ENCODE data around the gene UGT3A1.
"Not testable (repeated sequence)": the region's sequence is repeated elsewhere in the genome, so short reads cannot be mapped to it uniquely, and the experiment has no call there.

UGT3A1 gene

GRCh38 chr5:35988529-35988928 is 2.7 kb downstream of the UGT3A1 start:
- DNase-seq (ENCODE audit: low spot score) = no peak

- DNase-seq (ENCODE audit: low spot score) = no peak
These were observed 3.4 kb downstream of the UGT3A1 start for GRCh38 chr5:35987776-35988175.

GRCh38 chr5:35979715-35980114 is 11.5 kb downstream of the UGT3A1 start:
- no peak for DNase-seq (ENCODE audit: low spot score)

- DNase-seq (ENCODE audit: low spot score) = not testable (repeated sequence)
These were observed 14.3 kb downstream of the UGT3A1 start for GRCh38 chr5:35976859-35977258.

- DNase-seq (ENCODE audit: low spot score) = no peak
These were observed 16.6 kb downstream of the UGT3A1 start for GRCh38 chr5:35974570-35974969.

DNA sequence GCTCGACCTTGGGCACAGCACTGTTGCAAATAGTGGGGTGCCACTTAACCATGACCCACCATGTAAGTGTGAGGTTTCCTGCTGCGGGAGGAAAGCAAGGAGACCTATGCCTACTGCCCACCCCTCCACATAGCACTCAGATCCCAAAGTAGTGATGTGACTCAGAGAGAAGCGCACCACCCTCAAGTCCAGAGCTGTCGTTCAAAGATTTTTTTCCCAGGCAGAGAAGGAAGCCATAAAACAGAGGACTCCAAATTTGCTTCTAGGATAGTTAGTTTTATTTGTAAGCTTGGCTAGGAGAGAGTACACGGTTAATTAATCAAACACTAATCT is 19.3 kb downstream of the UGT3A1 start:
- DNase-seq (ENCODE audit: low spot score) = no peak

GRCh38 chr5:35971186-35971877 is 19.9 kb downstream of the UGT3A1 start:
- DNase-seq (ENCODE audit: low spot score) = no peak

DNA sequence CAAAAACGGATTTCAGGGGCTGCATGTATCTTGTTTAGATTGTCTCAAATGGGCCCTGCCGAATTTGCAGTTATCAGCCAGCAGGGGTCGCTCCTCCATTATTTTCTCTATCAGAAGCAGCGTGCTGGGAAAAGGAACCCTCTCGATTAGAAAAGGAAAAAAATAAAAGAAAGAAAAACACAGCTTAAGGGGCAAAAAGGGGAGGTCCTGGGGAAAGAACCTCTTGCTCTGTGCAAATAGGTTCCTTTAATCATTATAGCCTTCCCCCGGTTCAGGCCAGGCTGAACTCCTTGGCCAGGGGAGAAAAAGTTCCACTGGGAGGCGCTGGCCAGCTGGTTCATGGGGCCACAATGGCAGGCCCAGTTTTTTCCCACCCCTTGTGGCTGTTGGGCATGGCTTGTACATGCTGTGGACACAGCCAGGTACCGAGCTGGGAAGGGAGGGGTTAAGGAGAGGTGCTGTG is 27.8 kb downstream of the UGT3A1 start:
- no peak for DNase-seq (ENCODE audit: low spot score)

DNA sequence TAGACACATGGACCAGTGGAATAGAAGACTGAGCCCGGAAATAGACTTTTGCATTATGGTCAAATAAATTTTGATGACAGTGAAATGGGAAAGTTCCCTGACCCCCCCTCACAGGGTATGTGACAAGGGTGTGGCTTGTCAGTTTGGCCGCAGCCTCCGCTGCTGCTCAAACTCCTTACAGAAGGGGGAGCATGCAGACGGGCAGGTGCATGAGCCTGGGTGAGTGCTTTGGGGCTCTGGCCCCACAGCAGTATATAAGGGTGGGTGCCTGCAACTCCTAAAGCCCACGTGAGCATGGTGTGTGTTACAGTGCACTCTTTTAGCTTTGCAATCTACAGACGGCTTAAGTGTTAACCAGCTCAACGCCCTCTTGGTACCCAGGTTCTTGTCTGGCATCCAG is 30.9 kb downstream of the UGT3A1 start:
- no peak for DNase-seq (ENCODE audit: low spot score)

DNA sequence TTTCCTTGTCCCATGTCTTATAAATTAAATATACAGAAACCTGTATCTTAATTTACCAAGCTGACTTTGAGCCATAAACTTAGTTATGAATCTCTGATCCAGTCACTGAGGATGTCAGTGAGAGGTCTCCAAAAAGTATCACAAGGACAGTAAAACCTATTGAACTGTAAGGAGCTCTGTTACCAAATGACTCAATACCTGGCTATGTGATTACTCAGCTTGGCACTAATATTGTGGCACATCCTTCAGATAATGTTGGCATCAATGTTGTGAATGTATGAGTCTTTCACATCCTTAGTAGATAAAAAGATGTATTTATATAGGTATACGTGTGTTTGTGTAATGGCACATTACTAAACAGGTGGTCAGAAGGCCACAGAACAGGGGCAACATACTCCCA is 34.8 kb downstream of the UGT3A1 start:
- DNase-seq (ENCODE audit: low spot score) = peak; percentile 33

- no peak for DNase-seq (ENCODE audit: low spot score)
These were observed 37.0 kb downstream of the UGT3A1 start for GRCh38 chr5:35954175-35954574.

- DNase-seq (ENCODE audit: low spot score) = no peak
These were observed 44.1 kb downstream of the UGT3A1 start for GRCh38 chr5:35947085-35947484.

DNA sequence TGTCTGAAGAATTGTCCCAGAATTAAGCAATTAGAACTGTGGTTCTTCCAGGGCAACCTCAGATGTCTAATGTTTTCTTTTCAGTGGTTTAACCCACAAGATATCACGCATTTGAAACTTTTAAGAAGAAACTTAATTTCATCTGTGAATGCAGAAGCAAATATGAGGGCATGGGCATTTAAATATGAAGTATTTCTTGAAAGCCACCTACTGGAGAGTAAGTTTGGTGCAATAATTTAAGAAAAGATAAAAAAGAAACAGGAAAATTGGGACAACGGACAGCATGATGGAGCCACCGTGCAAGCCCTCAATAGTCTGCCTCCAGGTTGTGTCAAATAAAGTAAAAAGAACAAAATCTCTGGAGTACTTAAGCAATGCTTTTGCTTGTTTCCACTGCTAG is 51.6 kb downstream of the UGT3A1 start:
- no peak for DNase-seq (ENCODE audit: low spot score)

- peak; percentile 31 for DNase-seq (ENCODE audit: low spot score)
These were observed 52.5 kb downstream of the UGT3A1 start, which contains the start of gene CAPSL for GRCh38 chr5:35938568-35939227. Gene CAPSL, minus strand, starts transcription at chr5:35938622. Its CDS starts 17,502 bp downstream, at chr5:35921120.

- peak; percentile 60 for DNase-seq (ENCODE audit: low spot score)
These were observed 64.7 kb downstream of the UGT3A1 start for GRCh38 chr5:35926389-35927051.

DNA sequence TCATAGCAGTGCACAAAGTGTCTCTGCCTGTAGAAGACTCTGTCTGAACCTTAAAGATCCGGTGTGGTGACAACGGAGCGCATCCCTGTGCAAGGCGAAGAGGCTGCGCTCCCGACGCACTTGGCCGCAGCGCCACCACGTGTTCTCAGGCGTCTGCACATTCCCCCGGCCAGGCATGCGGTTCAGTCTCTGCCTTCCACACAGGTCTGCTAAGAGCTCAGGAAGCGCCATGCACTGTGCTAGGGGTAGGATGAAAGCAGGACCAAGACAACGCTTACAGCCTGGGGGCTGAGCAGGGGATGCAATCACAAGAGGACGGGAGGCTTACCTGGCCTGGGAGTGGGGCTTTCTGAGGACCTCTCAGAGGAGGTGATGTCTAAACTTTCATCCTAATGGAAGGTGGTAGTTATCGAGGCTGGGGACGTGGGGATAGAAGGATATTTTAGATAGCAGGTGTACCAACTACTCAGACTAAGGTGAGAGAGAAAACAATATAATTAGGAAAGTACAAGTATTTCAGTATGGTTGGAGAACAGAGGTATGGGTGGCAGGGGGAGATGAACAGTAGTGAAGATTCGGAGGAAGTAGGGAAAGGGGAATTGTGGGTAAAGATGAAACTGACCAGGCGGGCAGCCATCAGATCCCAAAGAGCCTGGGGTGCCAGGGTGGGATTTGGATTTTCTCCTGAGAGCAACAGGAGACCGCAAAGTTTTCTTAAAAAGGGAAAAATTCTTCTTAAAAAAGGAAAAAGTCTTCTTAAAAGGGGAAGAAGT is 66.1 kb downstream of the UGT3A1 start:
- DNase-seq (ENCODE audit: low spot score) = peak; percentile 39

DNA sequence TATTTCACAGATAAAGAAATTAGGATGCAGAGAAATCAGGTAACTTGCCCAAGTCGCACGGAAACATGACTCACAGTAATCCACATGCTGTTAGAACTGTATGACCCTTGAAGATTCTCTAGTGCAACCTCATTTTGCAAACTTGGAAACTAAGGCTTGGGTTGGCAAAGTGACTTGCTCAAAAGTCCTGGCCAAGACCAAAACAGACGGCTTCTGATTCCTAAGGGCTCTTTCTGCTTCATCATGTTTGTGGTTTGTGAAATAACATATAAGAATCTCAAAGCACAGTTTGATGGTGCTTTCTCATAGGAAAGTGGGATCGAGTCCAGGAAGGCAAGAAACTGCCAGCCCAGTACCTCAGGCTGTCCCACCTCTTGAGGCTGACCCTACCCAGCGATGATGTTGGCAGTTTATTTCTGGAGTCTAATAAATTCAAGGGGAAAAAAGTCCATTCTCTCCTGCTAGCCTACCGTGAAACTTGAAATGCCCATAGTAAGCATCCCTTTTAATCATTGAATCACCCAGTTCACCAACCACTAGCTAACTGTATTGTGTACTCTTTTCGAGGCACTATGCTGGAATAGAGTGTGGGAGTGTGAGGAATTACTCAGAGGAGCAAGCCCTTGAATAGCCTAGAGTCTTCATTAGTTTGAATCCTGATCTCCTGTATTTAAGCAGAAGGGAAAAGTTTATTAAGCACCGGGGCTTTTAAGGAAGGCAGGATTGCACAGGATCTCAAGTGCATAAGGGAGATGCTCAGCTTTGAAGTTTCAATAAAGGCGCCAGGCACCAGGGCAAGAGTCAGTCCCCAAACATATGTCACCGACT is 66.9 kb downstream of the UGT3A1 start:
- peak; percentile 27 for DNase-seq (ENCODE audit: low spot score)

- no peak for DNase-seq (ENCODE audit: low spot score)
These were observed 68.7 kb downstream of the UGT3A1 start for GRCh38 chr5:35922468-35922867.

GRCh38 chr5:35921930-35922329 is 69.3 kb downstream of the UGT3A1 start:
- DNase-seq (ENCODE audit: low spot score) = no peak

DNA sequence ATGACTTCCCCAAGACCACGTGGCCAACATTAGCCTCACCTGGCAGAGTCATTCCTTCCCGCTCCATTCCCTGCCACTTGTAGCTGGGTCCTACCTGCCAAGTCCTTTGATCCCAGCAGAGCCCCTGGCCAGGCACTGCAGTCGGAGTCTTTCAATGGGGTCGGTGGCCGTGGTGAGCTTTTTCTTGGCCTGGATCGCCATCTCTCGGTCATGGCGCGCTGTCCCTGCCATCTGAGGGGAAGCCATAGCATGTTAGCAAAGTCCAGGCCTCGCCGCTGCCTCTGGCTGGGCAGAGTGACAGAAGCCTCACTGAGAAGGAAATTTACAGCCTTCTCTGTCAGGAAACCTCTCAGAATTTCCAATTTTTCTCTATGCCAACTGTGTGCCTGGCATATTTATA is 70.3 kb downstream of the UGT3A1 start:
- no peak for DNase-seq (ENCODE audit: low spot score)

DNA sequence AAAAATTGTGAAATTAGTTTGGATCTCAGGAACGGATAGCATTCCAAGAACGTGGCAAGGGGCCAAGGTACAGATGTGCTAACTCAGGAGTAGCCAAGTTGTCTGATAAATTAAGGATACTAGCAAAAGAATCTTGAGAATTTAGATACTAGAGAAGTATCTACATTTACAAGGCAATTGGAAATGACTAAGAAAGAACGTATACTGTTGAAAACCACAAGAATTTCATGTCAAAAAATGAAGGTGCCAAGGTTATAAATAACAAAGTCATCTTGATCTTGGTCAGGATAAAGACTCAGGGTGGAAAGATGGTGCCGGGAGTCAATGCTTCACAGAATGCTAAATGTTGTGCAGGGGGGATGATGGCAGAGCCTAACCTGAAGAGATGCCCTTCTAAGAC is 72.0 kb downstream of the UGT3A1 start:
- DNase-seq (ENCODE audit: low spot score) = peak; percentile 47

DNA sequence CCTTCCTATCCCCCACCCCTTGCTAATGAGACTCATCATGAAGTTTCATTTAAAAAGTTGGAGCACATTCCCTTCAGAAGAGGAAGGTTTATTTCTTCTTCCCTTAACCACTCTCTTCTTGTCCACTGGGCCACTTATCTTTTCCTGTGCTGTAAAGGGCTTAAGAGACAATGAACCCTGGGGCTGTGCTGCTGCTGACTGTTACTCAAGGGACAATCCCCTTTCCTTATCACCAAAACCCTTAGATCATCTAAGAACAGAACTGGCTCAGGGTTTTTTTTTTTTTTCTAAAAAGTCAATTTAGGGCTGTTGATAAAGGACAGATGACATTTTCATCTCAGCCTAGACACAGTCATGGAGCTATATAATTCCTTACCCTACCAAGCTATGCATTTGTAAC is 82.4 kb downstream of the UGT3A1 start:
- no peak for DNase-seq (ENCODE audit: low spot score)

All from LoVo (cell line).